Astrocyte (in vitro differentiated cells and primary cell): ENCODE results near the gene PTTG2. TPM values are rescaled to one million over a fixed set of nuclear protein-coding genes. Genes with fewer than 3 reads are reported as not detected.

Experiments used
- DNase-seq: peaks from one replicate; pipeline ENCODE4 v3.0.0-alpha.2; 2010; ENCODE audit warnings: low read depth
- FAIRE-seq: peaks from 2 replicates; lab custom pipeline; 2011; peaks lifted over from hg19 to GRCh38; lab: Jason Lieb, UNC
- H2AFZ ChIP-seq: 2 replicates; pipeline ENCODE4 v1.6.0; 2012; ENCODE audit warnings: low read depth, low read length, inconsistent platforms
- H3K27ac ChIP-seq: 2 replicates; pipeline ENCODE4 v1.5.1; 2011; ENCODE audit warnings: low read depth, low read length, inconsistent platforms
- H3K27me3 ChIP-seq: 2 replicates; pipeline ENCODE4 v1.6.0; 2011; ENCODE audit warnings: low read length, inconsistent platforms; ENCODE audit not compliant: insufficient read depth
- H3K36me3 ChIP-seq: 2 replicates; pipeline ENCODE4 v1.5.1; 2011; ENCODE audit warnings: low read length, inconsistent platforms; ENCODE audit not compliant: insufficient read depth
- H3K4me1 ChIP-seq: 2 replicates; pipeline ENCODE4 v1.5.1; 2011; ENCODE audit warnings: low read length, inconsistent platforms; ENCODE audit not compliant: insufficient read depth
- H3K4me2 ChIP-seq: 2 replicates; pipeline ENCODE4 v1.6.0; 2012; ENCODE audit warnings: low read length, inconsistent platforms
- H3K4me3 ChIP-seq: 2 replicates; pipeline ENCODE4 v1.5.1; 2011; ENCODE audit warnings: low read depth, mild to moderate bottlenecking, low read length, inconsistent platforms; ENCODE audit not compliant: insufficient read depth
- H3K79me2 ChIP-seq: 2 replicates; pipeline ENCODE4 v1.6.0; 2012; ENCODE audit warnings: mild to moderate bottlenecking, low read length, inconsistent platforms; ENCODE audit not compliant: insufficient read depth
- H3K9ac ChIP-seq: 2 replicates; pipeline ENCODE4 v1.6.0; 2012; ENCODE audit warnings: mild to moderate bottlenecking, low read length, inconsistent platforms
- H3K9me3 ChIP-seq: 2 replicates; pipeline ENCODE4 v1.5.1; 2012; ENCODE audit warnings: low read depth, mild to moderate bottlenecking, low read length, inconsistent platforms; ENCODE audit not compliant: insufficient read depth
- H4K20me1 ChIP-seq: 2 replicates; pipeline ENCODE4 v1.6.0; 2012; ENCODE audit warnings: low read length, inconsistent platforms; ENCODE audit not compliant: insufficient read depth
- H3K27ac Mint-ChIP-seq: one replicate; pipeline ENCODE4 v1.8.0; 2021; ENCODE audit warnings: mild to moderate bottlenecking, mixed read lengths; ENCODE audit not compliant: unreplicated experiment
- H3K27me3 Mint-ChIP-seq: one replicate; pipeline ENCODE4 v1.8.0; 2021; ENCODE audit warnings: low read depth, mixed read lengths; ENCODE audit not compliant: unreplicated experiment
- H3K36me3 Mint-ChIP-seq: one replicate; pipeline ENCODE4 v1.8.0; 2021; ENCODE audit warnings: low read depth, mixed read lengths; ENCODE audit not compliant: unreplicated experiment
- H3K4me1 Mint-ChIP-seq: one replicate; pipeline ENCODE4 v1.8.0; 2021; ENCODE audit warnings: low read depth, mixed read lengths; ENCODE audit not compliant: unreplicated experiment
- H3K4me3 Mint-ChIP-seq: one replicate; pipeline ENCODE4 v1.8.0; 2021; ENCODE audit warnings: mild to moderate bottlenecking, moderate library complexity, mixed read lengths; ENCODE audit not compliant: unreplicated experiment
- H3K9me3 Mint-ChIP-seq: one replicate; pipeline ENCODE4 v1.8.0; 2021; ENCODE audit warnings: mild to moderate bottlenecking, mixed read lengths; ENCODE audit not compliant: unreplicated experiment
- EZH2 ChIP-seq: IDR thresholded peaks from 2 replicates; pipeline ENCODE4 v1.6.1; 2012; ENCODE audit warnings: mild to moderate bottlenecking, low read length, inconsistent platforms; ENCODE audit not compliant: insufficient read depth
- total RNA-seq: library from RNA; stranded (reverse); gene quantifications from 2 replicates; pipeline ENCODE4 v1.2.1, GENCODE V29; 2021
- TF ChIP-seq, protein P1 (sequence below): IDR thresholded peaks from 2 replicates; pipeline ENCODE4 v1.5.1; 2011; ENCODE audit warnings: low read depth, mild to moderate bottlenecking, inconsistent platforms, low read length, moderate library complexity; ENCODE audit not compliant: insufficient read depth

Gene PTTG2
- total RNA-seq, 1 donor from 2014 or later: not detected

DNA sequence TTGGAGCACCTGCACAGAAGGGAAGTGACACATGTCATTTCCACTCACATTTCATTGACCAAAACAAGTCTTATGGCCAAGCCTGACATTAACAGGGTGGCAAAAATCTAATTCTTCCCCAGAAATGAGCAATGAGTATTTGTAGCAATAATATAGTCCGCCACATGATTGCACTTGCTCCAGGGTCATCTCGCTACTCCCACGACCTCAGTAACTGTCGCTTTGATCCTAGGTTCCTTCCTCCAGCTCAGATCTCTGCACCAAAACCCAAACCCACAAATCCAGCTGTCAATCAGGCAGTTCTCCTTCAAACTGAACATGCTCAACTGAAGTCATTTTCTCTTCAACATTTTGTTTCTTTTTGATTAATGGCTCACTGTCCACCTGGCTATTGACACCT is 25.2 kb upstream of the PTTG2 start:
- H3K4me2 ChIP-seq: no peak overlapping the region
- TF ChIP-seq EZH2: no peak
- TF ChIP-seq, protein P1, sequence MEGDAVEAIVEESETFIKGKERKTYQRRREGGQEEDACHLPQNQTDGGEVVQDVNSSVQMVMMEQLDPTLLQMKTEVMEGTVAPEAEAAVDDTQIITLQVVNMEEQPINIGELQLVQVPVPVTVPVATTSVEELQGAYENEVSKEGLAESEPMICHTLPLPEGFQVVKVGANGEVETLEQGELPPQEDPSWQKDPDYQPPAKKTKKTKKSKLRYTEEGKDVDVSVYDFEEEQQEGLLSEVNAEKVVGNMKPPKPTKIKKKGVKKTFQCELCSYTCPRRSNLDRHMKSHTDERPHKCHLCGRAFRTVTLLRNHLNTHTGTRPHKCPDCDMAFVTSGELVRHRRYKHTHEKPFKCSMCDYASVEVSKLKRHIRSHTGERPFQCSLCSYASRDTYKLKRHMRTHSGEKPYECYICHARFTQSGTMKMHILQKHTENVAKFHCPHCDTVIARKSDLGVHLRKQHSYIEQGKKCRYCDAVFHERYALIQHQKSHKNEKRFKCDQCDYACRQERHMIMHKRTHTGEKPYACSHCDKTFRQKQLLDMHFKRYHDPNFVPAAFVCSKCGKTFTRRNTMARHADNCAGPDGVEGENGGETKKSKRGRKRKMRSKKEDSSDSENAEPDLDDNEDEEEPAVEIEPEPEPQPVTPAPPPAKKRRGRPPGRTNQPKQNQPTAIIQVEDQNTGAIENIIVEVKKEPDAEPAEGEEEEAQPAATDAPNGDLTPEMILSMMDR: no peak
- no peak overlapping the region for H3K4me3 ChIP-seq
- peaks cover 1% of the 10 kb centered on the region for H3K9me3 Mint-ChIP-seq
- FAIRE-seq (no peak), DNase-seq (no peak)
- no peak overlapping the region for H3K9ac ChIP-seq
- no peaks in the 10 kb centered on the region for H3K9me3 ChIP-seq
- H3K27ac Mint-ChIP-seq: no peak overlapping the region
- peaks cover 8% of the 10 kb centered on the region for H3K4me1 ChIP-seq
- no peaks in the 10 kb centered on the region for H3K79me2 ChIP-seq
- no peak overlapping the region for H3K27ac ChIP-seq
- peaks cover 6% of the 10 kb centered on the region for H3K27me3 Mint-ChIP-seq
- no peaks in the 10 kb centered on the region for H4K20me1 ChIP-seq
- H3K4me1 Mint-ChIP-seq: peaks cover 4% of the 10 kb centered on the region
- no peaks in the 10 kb centered on the region for H3K36me3 ChIP-seq
- H3K4me3 Mint-ChIP-seq: no peak overlapping the region
- no peak overlapping the region for H2AFZ ChIP-seq
- no peaks in the 10 kb centered on the region for H3K27me3 ChIP-seq
- H3K36me3 Mint-ChIP-seq: no peaks in the 10 kb centered on the region

DNA sequence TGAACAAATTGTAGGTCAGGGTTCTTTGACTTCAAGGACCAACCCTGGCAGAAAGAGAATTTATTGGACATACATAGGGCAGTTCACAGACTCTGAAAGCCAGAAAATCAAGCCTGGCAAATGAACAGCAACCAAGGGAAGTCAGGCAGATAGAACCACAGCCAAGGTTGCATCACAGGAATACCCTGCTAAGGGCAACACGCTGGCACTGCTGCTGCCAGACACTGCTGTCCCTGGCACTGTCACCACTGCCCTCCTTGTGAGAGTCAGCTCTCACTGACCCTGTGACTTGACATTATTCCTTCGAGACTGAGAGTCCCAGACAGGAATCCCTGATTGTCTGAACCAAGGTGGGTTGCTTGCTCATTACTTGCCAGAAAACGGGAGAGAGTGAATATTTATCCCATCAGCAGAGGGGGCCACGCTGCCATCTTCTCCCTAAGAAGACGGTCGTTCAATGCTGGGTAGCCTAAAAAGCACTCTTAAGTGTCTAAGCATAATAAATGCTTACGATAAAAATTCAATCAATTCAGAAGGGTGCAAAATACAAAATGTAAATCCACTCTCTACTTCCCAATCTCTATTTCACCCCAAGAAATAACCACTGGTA is 23.2 kb upstream of the PTTG2 start:
- Histone ChIP-seq H3K4me2 (no peak overlapping the region), H3K79me2 (no peaks in the 10 kb centered on the region), H3K4me3 (no peak overlapping the region), H2AFZ (no peak overlapping the region), H3K4me1 (peaks cover 6% of the 10 kb centered on the region), H3K9me3 (no peaks in the 10 kb centered on the region), H3K27ac (no peak overlapping the region), H4K20me1 (no peaks in the 10 kb centered on the region), H3K36me3 (no peaks in the 10 kb centered on the region), H3K27me3 (no peaks in the 10 kb centered on the region), H3K9ac (no peak overlapping the region)
- H3K36me3 Mint-ChIP-seq: no peaks in the 10 kb centered on the region
- H3K9me3 Mint-ChIP-seq: peaks cover 6% of the 10 kb centered on the region
- no peak for DNase-seq
- peaks cover 15% of the 10 kb centered on the region for H3K27me3 Mint-ChIP-seq
- FAIRE-seq: no peak
- H3K4me1 Mint-ChIP-seq: peaks cover 1% of the 10 kb centered on the region
- H3K27ac Mint-ChIP-seq: no peak overlapping the region
- H3K4me3 Mint-ChIP-seq: no peak overlapping the region
- TF ChIP-seq, protein P1: no peak
- no peak for TF ChIP-seq EZH2

DNA sequence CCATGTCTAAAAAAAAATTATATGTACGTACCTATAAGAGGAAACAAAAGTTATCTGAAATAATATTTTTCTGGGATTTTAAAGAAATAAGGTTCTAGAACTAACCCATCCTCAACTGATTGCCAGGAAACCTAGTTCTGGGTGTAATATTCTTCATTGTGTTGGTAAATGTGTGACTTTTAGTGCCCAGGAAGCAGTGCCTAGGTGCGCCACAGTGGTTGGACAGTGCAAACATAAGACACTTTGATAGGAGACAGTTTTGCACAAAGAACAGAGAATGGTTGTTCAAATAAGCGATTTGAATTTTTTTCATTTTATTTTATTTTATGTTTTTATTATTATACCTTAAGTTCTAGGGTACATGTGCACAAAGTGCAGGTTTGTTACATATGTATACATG is 22.0 kb upstream of the PTTG2 start:
- H3K4me3 Mint-ChIP-seq: no peak overlapping the region
- no peak for FAIRE-seq

More for the DNA sequence above, 22.0 kb upstream of the PTTG2 start:
- Histone ChIP-seq H3K4me3 (no peak overlapping the region), H3K79me2 (no peaks in the 10 kb centered on the region), H3K36me3 (no peaks in the 10 kb centered on the region), H3K4me2 (no peak overlapping the region), H3K9me3 (no peaks in the 10 kb centered on the region), H3K27ac (no peak overlapping the region), H3K9ac (no peak overlapping the region), H3K4me1 (no peaks in the 10 kb centered on the region), H3K27me3 (no peaks in the 10 kb centered on the region), H2AFZ (no peak overlapping the region), H4K20me1 (no peaks in the 10 kb centered on the region)
- H3K27ac Mint-ChIP-seq: no peak overlapping the region
- no peak for DNase-seq
- peaks cover 9% of the 10 kb centered on the region for H3K9me3 Mint-ChIP-seq
- peaks cover 16% of the 10 kb centered on the region for H3K27me3 Mint-ChIP-seq
- no peaks in the 10 kb centered on the region for H3K4me1 Mint-ChIP-seq
- TF ChIP-seq EZH2: no peak
- TF ChIP-seq, protein P1: no peak
- H3K36me3 Mint-ChIP-seq: no peaks in the 10 kb centered on the region
